Parathyroid adenoma (tissue), 2 donors: ENCODE measurements around the gene NTN3.

ENCODE experiments used
- H2AFZ ChIP-seq: fragments of 300-600 bp; sonication (generic); one replicate; pipeline ENCODE4 v1.7.0; 2017; ENCODE audit warnings: antibody characterized with exemption, mild to moderate bottlenecking
- H3K27ac ChIP-seq: fragments of 300-600 bp; sonication (generic); one replicate; pipeline ENCODE4 v1.7.0; 2017
- H3K27me3 ChIP-seq: fragments of 300-600 bp; sonication (generic); one replicate; pipeline ENCODE4 v1.7.0; 2017; ENCODE audit warnings: low read length; ENCODE audit not compliant: control insufficient read depth, insufficient read depth
- H3K36me3 ChIP-seq: fragments of 300-600 bp; sonication (generic); one replicate; pipeline ENCODE4 v1.7.0; 2017; ENCODE audit warnings: low read length; ENCODE audit not compliant: control insufficient read depth, insufficient read depth
- H3K4me1 ChIP-seq: fragments of 300-600 bp; sonication (generic); one replicate; pipeline ENCODE4 v1.7.0; 2017; ENCODE audit warnings: control low read depth
- H3K4me2 ChIP-seq: fragments of 300-600 bp; sonication (generic); one replicate; pipeline ENCODE4 v1.7.0; 2017; ENCODE audit warnings: low read length
- H3K4me3 ChIP-seq: fragments of 300-600 bp; sonication (generic); one replicate; pipeline ENCODE4 v1.7.0; 2017; ENCODE audit warnings: low read depth, low read length
- H3K79me2 ChIP-seq: fragments of 300-600 bp; sonication (generic); one replicate; pipeline ENCODE4 v1.7.0; 2017; ENCODE audit warnings: control low read depth
- H3K9ac ChIP-seq: fragments of 300-600 bp; sonication (generic); one replicate; pipeline ENCODE4 v1.7.0; 2017; ENCODE audit warnings: mild to moderate bottlenecking
- H3K9me3 ChIP-seq: fragments of 300-600 bp; sonication (generic); one replicate; pipeline ENCODE4 v1.7.0; 2017; ENCODE audit warnings: low read length; ENCODE audit not compliant: control insufficient read depth
- CTCF ChIP-seq: fragments of 300-600 bp; sonication (generic); IDR thresholded peaks from one replicate; pipeline ENCODE4 v1.7.0; 2017; ENCODE audit warnings: antibody characterized with exemption, mild to moderate bottlenecking
- donor health status: primary hyperparathyroidism.

The NTN3 gene

GRCh38 chr16:2489581-2489980, 18.5 kb downstream of the NTN3 start:
- Histone ChIP-seq H3K4me1 (no peaks in the 10 kb centered on the region), H3K27ac (no peak overlapping the region), H3K36me3 (no peaks in the 10 kb centered on the region), H3K27me3 (no peaks in the 10 kb centered on the region), H3K4me2 (no peak overlapping the region), H2AFZ (no peak overlapping the region), H3K9me3 (no peaks in the 10 kb centered on the region), H3K79me2 (peaks cover 12% of the 10 kb centered on the region), H3K4me3 (no peak overlapping the region), H3K9ac (no peak overlapping the region)
- TF ChIP-seq CTCF = no peak

GRCh38 chr16:2490190-2491105, 19.4 kb downstream of the NTN3 start:
- Histone ChIP-seq H3K27ac (no peak overlapping the region), H3K4me2 (no peak overlapping the region), H3K4me1 (no peaks in the 10 kb centered on the region), H3K9me3 (no peaks in the 10 kb centered on the region), H3K4me3 (no peak overlapping the region), H3K36me3 (no peaks in the 10 kb centered on the region), H3K27me3 (no peaks in the 10 kb centered on the region), H3K9ac (no peak overlapping the region), H2AFZ (no peak overlapping the region), H3K79me2 (peaks cover 12% of the 10 kb centered on the region)
- TF ChIP-seq CTCF = no peak

GRCh38 chr16:2492292-2492691, 21.2 kb downstream of the NTN3 start:
- H3K79me2 ChIP-seq = peaks cover 12% of the 10 kb centered on the region
- no peak overlapping the region for H2AFZ ChIP-seq
- no peak overlapping the region for H3K27ac ChIP-seq
- TF ChIP-seq CTCF = no peak
- H3K27me3 ChIP-seq = no peaks in the 10 kb centered on the region
- no peaks in the 10 kb centered on the region for H3K9me3 ChIP-seq
- no peaks in the 10 kb centered on the region for H3K36me3 ChIP-seq
- no peak overlapping the region for H3K9ac ChIP-seq
- H3K4me1 ChIP-seq = no peaks in the 10 kb centered on the region
- no peak overlapping the region for H3K4me2 ChIP-seq
- no peak overlapping the region for H3K4me3 ChIP-seq

GRCh38 chr16:2493605-2494004, 22.5 kb downstream of the NTN3 start:
- no peak overlapping the region for H3K27ac ChIP-seq
- H3K4me3 ChIP-seq = no peak overlapping the region
- no peak overlapping the region for H3K4me2 ChIP-seq
- H3K79me2 ChIP-seq = peaks cover 9% of the 10 kb centered on the region
- H3K36me3 ChIP-seq = no peaks in the 10 kb centered on the region
- no peaks in the 10 kb centered on the region for H3K27me3 ChIP-seq
- H3K9me3 ChIP-seq = no peaks in the 10 kb centered on the region
- no peak for TF ChIP-seq CTCF
- H2AFZ ChIP-seq = no peak overlapping the region
- no peak overlapping the region for H3K9ac ChIP-seq
- no peaks in the 10 kb centered on the region for H3K4me1 ChIP-seq

- no peaks in the 10 kb centered on the region for H3K27me3 ChIP-seq
- no peaks in the 10 kb centered on the region for H3K36me3 ChIP-seq
- no peak for TF ChIP-seq CTCF
- H3K4me1 ChIP-seq = no peaks in the 10 kb centered on the region
- no peak overlapping the region for H3K4me2 ChIP-seq
- H3K9me3 ChIP-seq = no peaks in the 10 kb centered on the region
- no peak overlapping the region for H2AFZ ChIP-seq
- no peak overlapping the region for H3K9ac ChIP-seq
- H3K27ac ChIP-seq = no peak overlapping the region
- H3K4me3 ChIP-seq = no peak overlapping the region
- peaks cover 6% of the 10 kb centered on the region for H3K79me2 ChIP-seq
Measured at GRCh38 chr16:2494616-2495015, 23.5 kb downstream of the NTN3 start.
